Neural progenitor cell (in vitro differentiated cells): ENCODE data around the gene GAB2. TPM values are rescaled to one million over a fixed set of nuclear protein-coding genes. Genes with fewer than 3 reads are reported as not detected.

Source experiments
- DNase-seq: peaks from one replicate; pipeline ENCODE4 v3.0.0-alpha.2; 2016; ENCODE audit warnings: low spot score
- H2AFZ ChIP-seq: fragments of 200-600 bp; sonication (generic); replicated peaks from 2 replicates; pipeline ENCODE4 v1.6.1; 2016; ENCODE audit warnings: antibody characterized with exemption
- H3F3A ChIP-seq: fragments of 200-600 bp; sonication (generic); 2 replicates; pipeline ENCODE4 v1.6.1; 2016; ENCODE audit warnings: antibody characterized with exemption, low read depth
- H3K27ac ChIP-seq: fragments of 200-600 bp; sonication (generic); 2 replicates; pipeline ENCODE4 v1.5.1; 2016; ENCODE audit warnings: mild to moderate bottlenecking
- H3K27me3 ChIP-seq: fragments of 200-600 bp; sonication (generic); 2 replicates; pipeline ENCODE4 v1.6.1; 2016; ENCODE audit warnings: mild to moderate bottlenecking, moderate library complexity
- H3K36me3 ChIP-seq: fragments of 200-600 bp; sonication (generic); 2 replicates; pipeline ENCODE4 v1.5.1; 2016
- H3K4me1 ChIP-seq: fragments of 200-600 bp; sonication (generic); 2 replicates; pipeline ENCODE4 v1.6.1; 2016; ENCODE audit warnings: mixed run types
- H3K4me2 ChIP-seq: fragments of 200-600 bp; sonication (generic); 2 replicates; pipeline ENCODE4 v1.6.1; 2016
- H3K4me3 ChIP-seq: fragments of 200-600 bp; sonication (generic); 2 replicates; pipeline ENCODE4 v1.5.1; 2016
- H3K79me2 ChIP-seq: fragments of 200-600 bp; sonication (generic); 2 replicates; pipeline ENCODE4 v1.6.1; 2016; ENCODE audit warnings: low read depth
- H3K9ac ChIP-seq: fragments of 200-600 bp; sonication (generic); 2 replicates; pipeline ENCODE4 v1.6.1; 2016
- H3K9me3 ChIP-seq: fragments of 200-600 bp; sonication (generic); 2 replicates; pipeline ENCODE4 v1.5.1; 2016; ENCODE audit warnings: low read depth
- H4K20me1 ChIP-seq: fragments of 200-600 bp; sonication (generic); 2 replicates; pipeline ENCODE4 v1.6.1; 2016; ENCODE audit warnings: low read depth
- H3K27ac Mint-ChIP-seq: 3 replicates; pipeline ENCODE4 v1.8.0; 2021; ENCODE audit warnings: mixed read lengths
- H3K27me3 Mint-ChIP-seq: 2 replicates; pipeline ENCODE4 v1.8.0; 2022; ENCODE audit warnings: low read depth, mild to moderate bottlenecking, inconsistent platforms, moderate library complexity, mixed read lengths; ENCODE audit not compliant: insufficient read depth
- H3K36me3 Mint-ChIP-seq: 3 replicates; pipeline ENCODE4 v1.8.0; 2021; ENCODE audit warnings: mixed read lengths
- H3K4me1 Mint-ChIP-seq: 3 replicates; pipeline ENCODE4 v1.8.0; 2021; ENCODE audit warnings: mixed read lengths
- H3K4me3 Mint-ChIP-seq: 3 replicates; pipeline ENCODE4 v1.8.0; 2021; ENCODE audit warnings: mild to moderate bottlenecking, moderate library complexity, mixed read lengths
- H3K9me3 Mint-ChIP-seq: 3 replicates; pipeline ENCODE4 v1.8.0; 2020; ENCODE audit warnings: mixed read lengths
- EZH2 ChIP-seq: fragments of 200-600 bp; sonication (generic); IDR thresholded peaks from 2 replicates; pipeline ENCODE4 v1.6.1; 2017; ENCODE audit warnings: antibody characterized with exemption, mild to moderate bottlenecking, moderate library complexity
- EZH2phosphoT487 ChIP-seq: fragments of 200-600 bp; sonication (generic); IDR thresholded peaks from 2 replicates; pipeline ENCODE4 v1.6.1; 2017; ENCODE audit warnings: antibody characterized with exemption
- total RNA-seq: library from RNA; depleted of rRNA; stranded (reverse); fragments of >200 nt; gene quantifications from 2 replicates; pipeline ENCODE4 v1.2.3, GENCODE V29; 2015; ENCODE audit warnings: low replicate concordance
- TF ChIP-seq, protein P1 (sequence below): fragments of 200-600 bp; sonication (generic); IDR thresholded peaks from 2 replicates; pipeline ENCODE4 v1.5.1; 2017; ENCODE audit warnings: antibody characterized with exemption, mild to moderate bottlenecking

The GAB2 gene
- total RNA-seq, 1 donor from 2014 or later: 11.1 TPM

DNA sequence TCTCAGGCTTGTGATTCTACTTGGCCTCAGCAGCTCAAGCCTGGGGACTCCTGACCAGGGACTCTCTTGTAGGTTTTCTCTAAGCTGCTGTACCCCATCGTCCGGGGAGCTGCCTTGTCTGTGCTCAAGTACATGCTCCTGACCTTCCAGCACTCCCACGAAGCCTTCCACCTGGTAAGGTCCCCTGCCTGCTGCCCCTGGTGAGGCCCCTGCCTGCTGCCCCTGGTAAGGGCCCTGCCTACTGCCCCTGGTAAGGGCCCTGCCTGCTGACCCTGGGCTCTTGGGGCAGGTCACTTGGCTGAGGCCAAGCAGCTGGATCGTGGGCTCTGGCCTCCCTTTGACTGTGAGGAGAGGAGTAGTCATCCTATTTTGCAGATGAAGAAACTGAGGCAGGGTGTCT is 217.6 kb downstream of the GAB2 start:
- Histone ChIP-seq H3K36me3 (no peaks in the 10 kb centered on the region), H3F3A (no peaks in the 10 kb centered on the region), H3K27ac (no peak overlapping the region), H3K4me1 (no peaks in the 10 kb centered on the region), H3K79me2 (no peaks in the 10 kb centered on the region), H3K9ac (no peak overlapping the region), H3K27me3 (no peaks in the 10 kb centered on the region), H3K4me3 (no peak overlapping the region), H3K4me2 (no peak overlapping the region), H2AFZ (no peak overlapping the region), H4K20me1 (no peaks in the 10 kb centered on the region), H3K9me3 (no peaks in the 10 kb centered on the region)
- Mint-ChIP-seq H3K27ac (no peak overlapping the region), H3K4me1 (peaks cover 7% of the 10 kb centered on the region), H3K36me3 (peaks cover 15% of the 10 kb centered on the region), H3K9me3 (no peaks in the 10 kb centered on the region), H3K4me3 (no peak overlapping the region), H3K27me3 (peaks cover 5% of the 10 kb centered on the region)
- TF ChIP-seq, protein P1, sequence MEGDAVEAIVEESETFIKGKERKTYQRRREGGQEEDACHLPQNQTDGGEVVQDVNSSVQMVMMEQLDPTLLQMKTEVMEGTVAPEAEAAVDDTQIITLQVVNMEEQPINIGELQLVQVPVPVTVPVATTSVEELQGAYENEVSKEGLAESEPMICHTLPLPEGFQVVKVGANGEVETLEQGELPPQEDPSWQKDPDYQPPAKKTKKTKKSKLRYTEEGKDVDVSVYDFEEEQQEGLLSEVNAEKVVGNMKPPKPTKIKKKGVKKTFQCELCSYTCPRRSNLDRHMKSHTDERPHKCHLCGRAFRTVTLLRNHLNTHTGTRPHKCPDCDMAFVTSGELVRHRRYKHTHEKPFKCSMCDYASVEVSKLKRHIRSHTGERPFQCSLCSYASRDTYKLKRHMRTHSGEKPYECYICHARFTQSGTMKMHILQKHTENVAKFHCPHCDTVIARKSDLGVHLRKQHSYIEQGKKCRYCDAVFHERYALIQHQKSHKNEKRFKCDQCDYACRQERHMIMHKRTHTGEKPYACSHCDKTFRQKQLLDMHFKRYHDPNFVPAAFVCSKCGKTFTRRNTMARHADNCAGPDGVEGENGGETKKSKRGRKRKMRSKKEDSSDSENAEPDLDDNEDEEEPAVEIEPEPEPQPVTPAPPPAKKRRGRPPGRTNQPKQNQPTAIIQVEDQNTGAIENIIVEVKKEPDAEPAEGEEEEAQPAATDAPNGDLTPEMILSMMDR: no peak
- no peak for TF ChIP-seq EZH2
- no peak for TF ChIP-seq EZH2phosphoT487
- DNase-seq: no peak

DNA sequence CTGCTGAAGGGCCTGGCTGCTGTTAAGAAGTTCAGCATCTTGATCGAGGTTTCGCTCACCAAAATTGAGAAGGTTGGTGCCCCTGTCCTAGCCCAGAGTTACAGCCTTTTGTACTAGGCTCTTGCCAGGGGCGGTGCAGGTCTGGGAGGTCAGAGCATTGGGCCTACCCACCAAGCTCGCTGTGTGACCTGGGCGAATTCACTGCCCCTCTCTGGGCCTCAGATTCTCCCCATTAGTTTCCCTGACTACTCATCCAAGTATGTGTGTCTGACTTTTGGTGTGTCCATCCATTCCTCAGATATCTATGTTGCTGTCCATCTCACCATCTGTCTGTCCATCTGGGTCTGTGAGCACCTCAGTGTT is 218.0 kb downstream of the GAB2 start:
- no peak overlapping the region for H3K27ac ChIP-seq
- H3K4me2 ChIP-seq: no peak overlapping the region
- TF ChIP-seq, protein P1: no peak
- TF ChIP-seq EZH2: no peak
- TF ChIP-seq EZH2phosphoT487: no peak
- H3K27ac Mint-ChIP-seq: no peak overlapping the region
- H2AFZ ChIP-seq: no peak overlapping the region
- no peak for DNase-seq
- no peak overlapping the region for H3K9ac ChIP-seq
- peaks cover 15% of the 10 kb centered on the region for H3K36me3 Mint-ChIP-seq
- no peak overlapping the region for H3K4me3 ChIP-seq
- H3K79me2 ChIP-seq: no peaks in the 10 kb centered on the region
- no peak overlapping the region for H3K4me3 Mint-ChIP-seq
- no peaks in the 10 kb centered on the region for H3F3A ChIP-seq
- H3K4me1 ChIP-seq: no peaks in the 10 kb centered on the region
- H3K36me3 ChIP-seq: no peaks in the 10 kb centered on the region
- no peaks in the 10 kb centered on the region for H3K9me3 Mint-ChIP-seq
- H3K9me3 ChIP-seq: no peaks in the 10 kb centered on the region
- H3K27me3 Mint-ChIP-seq: peaks cover 5% of the 10 kb centered on the region
- no peaks in the 10 kb centered on the region for H3K27me3 ChIP-seq
- no peaks in the 10 kb centered on the region for H4K20me1 ChIP-seq
- peaks cover 11% of the 10 kb centered on the region for H3K4me1 Mint-ChIP-seq

DNA sequence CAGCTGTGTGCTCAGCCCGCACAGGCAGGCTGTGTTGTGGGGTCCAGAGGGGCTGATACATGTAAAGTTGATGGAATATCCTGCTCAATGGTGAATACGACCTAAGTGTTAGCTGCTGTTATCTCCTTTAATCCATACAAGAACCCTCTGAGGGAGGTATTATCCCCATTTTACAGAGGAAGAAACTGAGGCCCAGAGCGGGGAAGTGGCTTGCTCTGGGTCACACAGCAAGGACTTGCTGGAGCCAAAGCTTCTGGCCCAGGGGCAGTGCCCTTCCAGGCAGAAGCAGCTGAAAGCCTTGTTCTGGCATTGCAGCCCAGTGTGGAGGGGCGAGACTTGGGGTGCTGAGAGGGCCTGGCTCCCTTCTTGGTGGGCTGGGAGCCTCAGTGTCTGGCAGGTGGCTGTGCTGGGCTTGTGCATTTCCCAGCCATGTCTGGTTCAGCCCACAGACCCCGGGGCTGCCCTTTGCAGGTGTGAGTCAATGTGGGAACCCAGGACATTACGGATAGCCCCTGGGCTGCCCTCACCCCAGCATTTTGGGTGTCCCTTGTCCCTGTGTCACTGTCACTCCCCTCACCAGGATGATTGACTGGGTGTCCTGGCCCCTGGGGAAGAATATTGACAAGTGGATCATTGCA is 218.5 kb downstream of the GAB2 start:
- no peaks in the 10 kb centered on the region for H3K9me3 Mint-ChIP-seq
- H3K4me1 Mint-ChIP-seq: peaks cover 15% of the 10 kb centered on the region
- Histone ChIP-seq H3K36me3 (no peaks in the 10 kb centered on the region), H3K27ac (no peak overlapping the region), H3K4me1 (no peaks in the 10 kb centered on the region), H3K4me3 (no peak overlapping the region), H3K27me3 (no peaks in the 10 kb centered on the region), H3K4me2 (no peak overlapping the region), H3K9ac (no peak overlapping the region), H3K79me2 (no peaks in the 10 kb centered on the region), H2AFZ (no peak overlapping the region), H3K9me3 (no peaks in the 10 kb centered on the region), H4K20me1 (no peaks in the 10 kb centered on the region), H3F3A (no peaks in the 10 kb centered on the region)
- no peak overlapping the region for H3K27ac Mint-ChIP-seq
- no peak for DNase-seq
- H3K27me3 Mint-ChIP-seq: peaks cover 5% of the 10 kb centered on the region
- TF ChIP-seq EZH2: no peak
- TF ChIP-seq EZH2phosphoT487: no peak
- TF ChIP-seq, protein P1: no peak
- no peak overlapping the region for H3K4me3 Mint-ChIP-seq
- H3K36me3 Mint-ChIP-seq: peaks cover 15% of the 10 kb centered on the region
